SK-N-MC (cell line): Measurements from ENCODE around the gene COMMD7.
A peak's percentile ranks its signal among the peaks of the same experiment; 100 is the strongest.

ENCODE experiments used
- DNase-seq: peaks from one replicate; pipeline ENCODE4 v3.0.0-alpha.2; 2011; ENCODE audit warnings: low read depth, low spot score
- H3K27ac ChIP-seq: fragments of 200-600 bp; sonication (generic); 2 replicates; pipeline ENCODE4 v1.5.1; 2016; ENCODE audit warnings: mixed run types
- H3K36me3 ChIP-seq: fragments of 200-600 bp; sonication (generic); 2 replicates; pipeline ENCODE4 v1.6.1; 2017; ENCODE audit warnings: antibody characterized with exemption, low read length, mixed read lengths; ENCODE audit not compliant: insufficient read depth
- H3K4me3 ChIP-seq: fragments of 200-600 bp; sonication (generic); 2 replicates; pipeline ENCODE4 v1.5.1; 2016
- H3K9ac ChIP-seq: fragments of 200-600 bp; sonication (generic); 2 replicates; pipeline ENCODE4 v1.8.0; 2017; ENCODE audit warnings: mixed run types, mixed read lengths; ENCODE audit not compliant: insufficient read length
- H3K9me3 ChIP-seq: fragments of 200-600 bp; sonication (generic); 2 replicates; pipeline ENCODE4 v1.6.1; 2017; ENCODE audit warnings: low read depth, mild to moderate bottlenecking, antibody characterized with exemption, low read length, moderate library complexity, mixed read lengths
- EZH2 ChIP-seq: fragments of 200-600 bp; sonication (generic); IDR thresholded peaks from one replicate; pipeline ENCODE4 v1.6.1; 2017; ENCODE audit warnings: antibody characterized with exemption
- FOXP2 ChIP-seq: optimal IDR thresholded peaks from 2 replicates; pipeline ENCODE3; 2011; ENCODE audit warnings: mild to moderate bottlenecking, moderate library complexity; ENCODE audit not compliant: insufficient read depth; ENCODE audit errors: extremely low read length, control extremely low read depth
- POLR2AphosphoS5 ChIP-seq: IDR thresholded peaks from 2 replicates; pipeline ENCODE4 v1.6.1; 2012; ENCODE audit warnings: mild to moderate bottlenecking, low read depth, low read length, borderline replicate concordance

COMMD7 gene

GRCh38 chr20:32664012-32664677 is 79.1 kb downstream of the COMMD7 start:
- Histone ChIP-seq H3K9ac (no peak overlapping the region), H3K36me3 (no peaks in the 10 kb centered on the region), H3K4me3 (no peak overlapping the region), H3K27ac (no peak overlapping the region), H3K9me3 (no peaks in the 10 kb centered on the region)
- TF ChIP-seq EZH2 = no peak
- no peak for TF ChIP-seq POLR2AphosphoS5
- no peak for TF ChIP-seq FOXP2
- DNase-seq = no peak

- no peaks in the 10 kb centered on the region for H3K9me3 ChIP-seq
- no peak overlapping the region for H3K27ac ChIP-seq
- H3K4me3 ChIP-seq = no peak overlapping the region
- H3K9ac ChIP-seq = no peak overlapping the region
- H3K36me3 ChIP-seq = no peaks in the 10 kb centered on the region
- TF ChIP-seq FOXP2 (no peak), EZH2 (no peak), POLR2AphosphoS5 (no peak)
- DNase-seq = no peak
Observed at GRCh38 chr20:32663335-32664011, 79.8 kb downstream of the COMMD7 start.

- Histone ChIP-seq H3K9me3 (no peaks in the 10 kb centered on the region), H3K36me3 (no peaks in the 10 kb centered on the region), H3K9ac (no peak overlapping the region), H3K4me3 (no peak overlapping the region), H3K27ac (no peak overlapping the region)
- DNase-seq = no peak
- TF ChIP-seq FOXP2 (no peak), EZH2 (no peak), POLR2AphosphoS5 (no peak)
Observed at GRCh38 chr20:32661820-32662528, 81.3 kb downstream of the COMMD7 start.

DNA sequence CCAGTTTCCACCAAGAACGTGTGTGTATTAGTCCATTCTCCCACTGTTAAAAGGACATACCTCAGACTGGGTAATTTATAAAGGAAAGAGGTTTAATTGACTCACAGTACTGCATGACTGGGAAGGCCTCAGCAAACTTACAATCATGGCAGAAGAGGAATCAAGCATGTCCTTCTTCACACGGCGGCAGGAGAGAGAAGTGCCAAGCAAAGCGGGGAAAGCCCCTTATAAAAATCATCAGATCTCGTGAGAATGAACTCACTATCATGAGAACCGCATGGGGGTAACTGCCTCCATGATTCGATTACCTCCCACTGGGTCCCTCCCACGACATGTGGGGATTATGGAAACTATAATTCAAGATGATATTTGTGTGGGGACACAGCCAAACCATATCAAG is 82.6 kb downstream of the COMMD7 start:
- no peaks in the 10 kb centered on the region for H3K36me3 ChIP-seq
- DNase-seq = no peak

GRCh38 chr20:32656827-32657226 is 86.4 kb downstream of the COMMD7 start:
- Histone ChIP-seq H3K4me3 (no peak overlapping the region), H3K27ac (no peak overlapping the region), H3K36me3 (no peaks in the 10 kb centered on the region), H3K9me3 (no peaks in the 10 kb centered on the region), H3K9ac (no peak overlapping the region)
- no peak for TF ChIP-seq POLR2AphosphoS5
- no peak for TF ChIP-seq EZH2
- TF ChIP-seq FOXP2 = no peak
- DNase-seq = no peak

More for the DNA sequence above, 82.6 kb downstream of the COMMD7 start:
- Histone ChIP-seq H3K27ac (no peak overlapping the region), H3K9ac (no peak overlapping the region), H3K4me3 (no peak overlapping the region), H3K9me3 (no peaks in the 10 kb centered on the region)
- TF ChIP-seq POLR2AphosphoS5 = no peak
- TF ChIP-seq FOXP2 = no peak
- TF ChIP-seq EZH2 = no peak

- H3K9me3 ChIP-seq = no peaks in the 10 kb centered on the region
- no peak overlapping the region for H3K9ac ChIP-seq
Observed at GRCh38 chr20:32655903-32656512, 87.3 kb downstream of the COMMD7 start.

GRCh38 chr20:32652739-32653526 is 90.3 kb downstream of the COMMD7 start:
- no peak overlapping the region for H3K4me3 ChIP-seq
- TF ChIP-seq POLR2AphosphoS5 (no peak), FOXP2 (no peak), EZH2 (no peak)
- peak; percentile 5 for DNase-seq
- H3K9ac ChIP-seq = no peak overlapping the region
- no peaks in the 10 kb centered on the region for H3K36me3 ChIP-seq
- no peaks in the 10 kb centered on the region for H3K9me3 ChIP-seq
- H3K27ac ChIP-seq = no peak overlapping the region

More at GRCh38 chr20:32655903-32656512, 87.3 kb downstream of the COMMD7 start:
- DNase-seq = no peak
- TF ChIP-seq FOXP2 (no peak), POLR2AphosphoS5 (no peak), EZH2 (no peak)
- Histone ChIP-seq H3K4me3 (no peak overlapping the region), H3K27ac (no peak overlapping the region), H3K36me3 (no peaks in the 10 kb centered on the region)
